Skeletal muscle tissue (tissue), 4 donors: Measurements from ENCODE around the gene MTERF2. TPM values are rescaled to one million over a fixed set of nuclear protein-coding genes. Genes with fewer than 3 reads are reported as not detected.

Experiments
- H3K27ac ChIP-seq: one replicate; pipeline ENCODE4 v1.7.0; 2013; ENCODE audit warnings: mild to moderate bottlenecking, low read depth, low read length, inconsistent platforms
- H3K27me3 ChIP-seq, 3 donors: one replicate each; pipeline ENCODE4 v1.7.0; 2013; ENCODE audit warnings: low read length in 3 of 3; ENCODE audit not compliant: control insufficient read depth in 3 of 3, insufficient read depth in 3 of 3
- H3K36me3 ChIP-seq, 3 donors: one replicate each; pipeline ENCODE4 v1.7.0; 2013; ENCODE audit warnings: low read length in 3 of 3; ENCODE audit not compliant: control insufficient read depth in 3 of 3, insufficient read depth in 3 of 3
- H3K4me1 ChIP-seq, 3 donors: one replicate each; pipeline ENCODE4 v1.7.0; 2013; ENCODE audit warnings: low read length in 3 of 3, mild to moderate bottlenecking in 3 of 3; ENCODE audit not compliant: control insufficient read depth in 3 of 3, insufficient read depth in 3 of 3
- H3K4me3 ChIP-seq, 3 donors: one replicate each; pipeline ENCODE4 v1.7.0; 2013; ENCODE audit warnings: low read length in 3 of 3
- H3K9ac ChIP-seq, 3 donors: one replicate each; pipeline ENCODE4 v1.7.0; 2013; ENCODE audit warnings: low read length in 3 of 3, mild to moderate bottlenecking in 3 of 3, moderate library complexity in 2 of 3, low read depth in 1 of 3
- H3K9me3 ChIP-seq, 3 donors: one replicate each; pipeline ENCODE4 v1.7.0; 2013; ENCODE audit warnings: low read length in 3 of 3; ENCODE audit not compliant: control insufficient read depth in 3 of 3
- total RNA-seq: library from RNA; depleted of rRNA; stranded (reverse); fragments of >200 nt; gene quantifications from one replicate; pipeline ENCODE4 v1.2.3, GENCODE V29; 2014
- donor health status: Osteomylitis.

MTERF2 gene
- total RNA-seq, 1 donor from 2014 or later: 9.9 TPM

GRCh38 chr12:106957583-106957982 lies 29.4 kb downstream of the MTERF2 start:
- H3K9me3 ChIP-seq: no peaks in the 10 kb centered on the region
- peak overlapping the region; percentile 91 for H3K27ac ChIP-seq
- no peaks in the 10 kb centered on the region for H3K36me3 ChIP-seq
- H3K4me3 ChIP-seq: peak overlapping the region in 2 of 3 donors; percentile 93 to 95
- H3K9ac ChIP-seq: peak overlapping the region in 2 of 3 donors; percentile 5 to 97
- peaks cover 7 to 27% (median 9%) of the 10 kb centered on the region in 3 donors for H3K4me1 ChIP-seq
- H3K27me3 ChIP-seq: no peaks in the 10 kb centered on the region

- Histone ChIP-seq H3K9me3 (no peaks in the 10 kb centered on the region), H3K27ac (peak overlapping the region; percentile 91), H3K36me3 (no peaks in the 10 kb centered on the region), H3K9ac (peak overlapping the region; percentile 86 to 97 (median 87)), H3K4me3 (peak overlapping the region; percentile 91 to 95 (median 93)), H3K27me3 (no peaks in the 10 kb centered on the region), H3K4me1 (peaks cover 7 to 27% (median 9%) of the 10 kb centered on the region in 3 donors)
Measured at GRCh38 chr12:106956048-106956578, 30.8 kb downstream of the MTERF2 start.

- Histone ChIP-seq H3K27me3 (no peaks in the 10 kb centered on the region), H3K4me3 (peak within 1 kb of the TSS; percentile 91 to 95 (median 93)), H3K36me3 (no peaks in the 10 kb centered on the region), H3K9me3 (no peaks in the 10 kb centered on the region), H3K4me1 (peaks cover 7 to 27% (median 9%) of the 10 kb centered on the region in 3 donors), H3K27ac (peak within 1 kb of the TSS; percentile 91), H3K9ac (peak within 1 kb of the TSS; percentile 86 to 97 (median 87))
Measured at GRCh38 chr12:106955377-106956047, 31.4 kb downstream of the MTERF2 start, which contains the start of gene TMEM263. TSS of gene TMEM263 (plus strand) at chr12:106955907. CDS start at chr12:106967117, 11,210 bp downstream.

GRCh38 chr12:106954462-106955376 lies 32.2 kb downstream of the MTERF2 start:
- peak overlapping the region; percentile 84 to 93 (median 91) for H3K4me3 ChIP-seq
- peak overlapping the region; percentile 86 to 90 (median 87) for H3K9ac ChIP-seq
- peak overlapping the region; percentile 91 for H3K27ac ChIP-seq
- H3K9me3 ChIP-seq: no peaks in the 10 kb centered on the region
- no peaks in the 10 kb centered on the region for H3K36me3 ChIP-seq
- peaks cover 7 to 27% (median 9%) of the 10 kb centered on the region in 3 donors for H3K4me1 ChIP-seq
- no peaks in the 10 kb centered on the region for H3K27me3 ChIP-seq

GRCh38 chr12:106953352-106954250 lies 33.3 kb downstream of the MTERF2 start:
- Histone ChIP-seq H3K4me1 (peaks cover 4 to 19% (median 7%) of the 10 kb centered on the region in 3 donors), H3K27ac (no peak overlapping the region), H3K4me3 (no peak overlapping the region), H3K9ac (no peak overlapping the region), H3K27me3 (no peaks in the 10 kb centered on the region), H3K9me3 (no peaks in the 10 kb centered on the region), H3K36me3 (no peaks in the 10 kb centered on the region)

GRCh38 chr12:106950591-106950990 lies 36.4 kb downstream of the MTERF2 start:
- peaks cover 0 to 6% (median 4%) of the 10 kb centered on the region in 3 donors for H3K4me1 ChIP-seq
- H3K9me3 ChIP-seq: no peaks in the 10 kb centered on the region
- no peak overlapping the region for H3K9ac ChIP-seq
- H3K4me3 ChIP-seq: no peak overlapping the region
- H3K27ac ChIP-seq: no peak overlapping the region
- H3K36me3 ChIP-seq: no peaks in the 10 kb centered on the region
- no peaks in the 10 kb centered on the region for H3K27me3 ChIP-seq

- no peaks in the 10 kb centered on the region for H3K36me3 ChIP-seq
- no peak overlapping the region for H3K9ac ChIP-seq
- H3K9me3 ChIP-seq: no peaks in the 10 kb centered on the region
- no peaks in the 10 kb centered on the region for H3K4me1 ChIP-seq
- H3K27me3 ChIP-seq: no peaks in the 10 kb centered on the region
- no peak overlapping the region for H3K27ac ChIP-seq
- H3K4me3 ChIP-seq: no peak overlapping the region
Measured at GRCh38 chr12:106947461-106947860, 39.5 kb downstream of the MTERF2 start.

GRCh38 chr12:106945261-106945851 lies 41.6 kb downstream of the MTERF2 start:
- no peaks in the 10 kb centered on the region for H3K36me3 ChIP-seq
- no peaks in the 10 kb centered on the region for H3K4me1 ChIP-seq
- no peak overlapping the region for H3K4me3 ChIP-seq
- H3K9ac ChIP-seq: no peak overlapping the region
- no peak overlapping the region for H3K27ac ChIP-seq
- H3K27me3 ChIP-seq: no peaks in the 10 kb centered on the region
- H3K9me3 ChIP-seq: no peaks in the 10 kb centered on the region

GRCh38 chr12:106942775-106943174 lies 44.2 kb downstream of the MTERF2 start:
- Histone ChIP-seq H3K36me3 (no peaks in the 10 kb centered on the region), H3K9me3 (no peaks in the 10 kb centered on the region), H3K27me3 (no peaks in the 10 kb centered on the region), H3K4me1 (no peaks in the 10 kb centered on the region), H3K9ac (no peak overlapping the region), H3K27ac (no peak overlapping the region), H3K4me3 (no peak overlapping the region)
